Measurements from ENCODE around the gene PTH2.

Gene PTH2

GRCh38 chr19:49465371-49465770 is 42.1 kb upstream of the PTH2 start:
- H3K9me2 ChIP-seq (ENCODE audit: low read depth, low read length), result no peaks in the 10 kb centered on the region
- H3K9ac ChIP-seq (ENCODE audit: low read length), result no peak overlapping the region
- no peaks in the 10 kb centered on the region for H3K27me3 ChIP-seq (ENCODE audit: insufficient read depth, low read length)
- no peak overlapping the region for H2AFZ ChIP-seq (ENCODE audit: low read length)
- H3K27ac ChIP-seq (ENCODE audit: low read depth, low read length, poor library complexity, severe bottlenecking), result no peak overlapping the region
- no peak overlapping the region for H3K4me2 ChIP-seq (ENCODE audit: low read length)
- no peaks in the 10 kb centered on the region for H3K9me3 ChIP-seq (ENCODE audit: low read length)
- peaks cover 8% of the 10 kb centered on the region for H3K36me3 ChIP-seq (ENCODE audit: insufficient read depth, low read length)
- no peak for TF ChIP-seq EZH2 (IDR thresholded peaks at IDR 0.05; ENCODE audit: borderline replicate concordance, low read length)
- TF ChIP-seq, protein P1, sequence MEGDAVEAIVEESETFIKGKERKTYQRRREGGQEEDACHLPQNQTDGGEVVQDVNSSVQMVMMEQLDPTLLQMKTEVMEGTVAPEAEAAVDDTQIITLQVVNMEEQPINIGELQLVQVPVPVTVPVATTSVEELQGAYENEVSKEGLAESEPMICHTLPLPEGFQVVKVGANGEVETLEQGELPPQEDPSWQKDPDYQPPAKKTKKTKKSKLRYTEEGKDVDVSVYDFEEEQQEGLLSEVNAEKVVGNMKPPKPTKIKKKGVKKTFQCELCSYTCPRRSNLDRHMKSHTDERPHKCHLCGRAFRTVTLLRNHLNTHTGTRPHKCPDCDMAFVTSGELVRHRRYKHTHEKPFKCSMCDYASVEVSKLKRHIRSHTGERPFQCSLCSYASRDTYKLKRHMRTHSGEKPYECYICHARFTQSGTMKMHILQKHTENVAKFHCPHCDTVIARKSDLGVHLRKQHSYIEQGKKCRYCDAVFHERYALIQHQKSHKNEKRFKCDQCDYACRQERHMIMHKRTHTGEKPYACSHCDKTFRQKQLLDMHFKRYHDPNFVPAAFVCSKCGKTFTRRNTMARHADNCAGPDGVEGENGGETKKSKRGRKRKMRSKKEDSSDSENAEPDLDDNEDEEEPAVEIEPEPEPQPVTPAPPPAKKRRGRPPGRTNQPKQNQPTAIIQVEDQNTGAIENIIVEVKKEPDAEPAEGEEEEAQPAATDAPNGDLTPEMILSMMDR (IDR thresholded peaks at IDR 0.05; ENCODE audit: low read length), result no peak
- H4K20me1 ChIP-seq (ENCODE audit: insufficient read depth, low read length), result no peaks in the 10 kb centered on the region
- peaks cover 16% of the 10 kb centered on the region for H3K4me1 ChIP-seq (ENCODE audit: insufficient read depth, low read length, severe bottlenecking)
- no peaks in the 10 kb centered on the region for H3K79me2 ChIP-seq (ENCODE audit: insufficient read depth, low read length)
- H3F3A ChIP-seq (ENCODE audit: insufficient read depth, low read length), result no peaks in the 10 kb centered on the region
- H3K4me3 ChIP-seq (ENCODE audit: low read depth, low read length, poor library complexity, severe bottlenecking), result no peak overlapping the region

- H2AFZ ChIP-seq (ENCODE audit: low read length), result no peak overlapping the region
- peaks cover 6% of the 10 kb centered on the region for H3K4me1 ChIP-seq (ENCODE audit: insufficient read depth, low read length, severe bottlenecking)
- H3K9ac ChIP-seq (ENCODE audit: low read length), result no peak overlapping the region
- no peak for TF ChIP-seq EZH2 (IDR thresholded peaks at IDR 0.05; ENCODE audit: borderline replicate concordance, low read length)
- TF ChIP-seq, protein P1 (IDR thresholded peaks at IDR 0.05; ENCODE audit: low read length), result no peak
- H3K36me3 ChIP-seq (ENCODE audit: insufficient read depth, low read length), result peaks cover 10% of the 10 kb centered on the region; the same call in 1 of the 2 replicates
- H3K4me2 ChIP-seq (ENCODE audit: low read length), result no peak overlapping the region
- no peaks in the 10 kb centered on the region for H3K79me2 ChIP-seq (ENCODE audit: insufficient read depth, low read length)
- no peaks in the 10 kb centered on the region for H3F3A ChIP-seq (ENCODE audit: insufficient read depth, low read length)
- no peaks in the 10 kb centered on the region for H4K20me1 ChIP-seq (ENCODE audit: insufficient read depth, low read length)
- H3K4me3 ChIP-seq (ENCODE audit: low read depth, low read length, poor library complexity, severe bottlenecking), result no peak overlapping the region
- H3K9me2 ChIP-seq (ENCODE audit: low read depth, low read length), result no peaks in the 10 kb centered on the region
- H3K27ac ChIP-seq (ENCODE audit: low read depth, low read length, poor library complexity, severe bottlenecking), result no peak overlapping the region
- no peaks in the 10 kb centered on the region for H3K27me3 ChIP-seq (ENCODE audit: insufficient read depth, low read length)
- no peaks in the 10 kb centered on the region for H3K9me3 ChIP-seq (ENCODE audit: low read length)
Observed at GRCh38 chr19:49463960-49464740, 40.9 kb upstream of the PTH2 start.

DNA sequence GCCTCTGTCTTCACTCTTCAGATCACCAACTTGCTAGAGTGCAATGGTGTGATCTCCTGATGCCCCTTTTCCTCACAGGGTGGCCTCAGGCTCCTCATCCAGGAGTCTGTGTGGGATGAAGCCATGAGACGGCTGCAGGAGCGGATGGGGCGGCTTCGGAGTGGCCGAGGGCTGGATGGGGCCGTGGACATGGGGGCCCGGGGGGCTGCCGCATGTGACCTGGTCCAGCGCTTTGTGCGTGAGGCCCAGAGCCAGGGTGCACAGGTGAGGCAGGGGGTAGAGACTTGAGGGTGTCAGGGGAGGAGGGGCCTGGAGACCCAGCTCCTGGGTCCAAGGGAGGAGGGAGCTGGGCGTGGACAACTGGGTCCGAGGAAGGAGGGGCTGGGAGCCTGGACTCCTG is 39.3 kb upstream of the PTH2 start:
- no peaks in the 10 kb centered on the region for H3K9me3 ChIP-seq (ENCODE audit: low read length)
- H3K4me2 ChIP-seq (ENCODE audit: low read length), result no peak overlapping the region
- H3K36me3 ChIP-seq (ENCODE audit: insufficient read depth, low read length), result peaks cover 10% of the 10 kb centered on the region; the same call in 1 of the 2 replicates
- TF ChIP-seq EZH2 (IDR thresholded peaks at IDR 0.05; ENCODE audit: borderline replicate concordance, low read length), result no peak
- TF ChIP-seq, protein P1 (IDR thresholded peaks at IDR 0.05; ENCODE audit: low read length), result no peak
- H3K4me1 ChIP-seq (ENCODE audit: insufficient read depth, low read length, severe bottlenecking), result peaks cover 14% of the 10 kb centered on the region
- H2AFZ ChIP-seq (ENCODE audit: low read length), result no peak overlapping the region
- no peaks in the 10 kb centered on the region for H3K9me2 ChIP-seq (ENCODE audit: low read depth, low read length)
- H4K20me1 ChIP-seq (ENCODE audit: insufficient read depth, low read length), result no peaks in the 10 kb centered on the region
- no peaks in the 10 kb centered on the region for H3K27me3 ChIP-seq (ENCODE audit: insufficient read depth, low read length)
- no peaks in the 10 kb centered on the region for H3K79me2 ChIP-seq (ENCODE audit: insufficient read depth, low read length)
- H3K27ac ChIP-seq (ENCODE audit: low read depth, low read length, poor library complexity, severe bottlenecking), result no peak overlapping the region
- H3K4me3 ChIP-seq (ENCODE audit: low read depth, low read length, poor library complexity, severe bottlenecking), result no peak overlapping the region
- no peak overlapping the region for H3K9ac ChIP-seq (ENCODE audit: low read length)
- H3F3A ChIP-seq (ENCODE audit: insufficient read depth, low read length), result no peaks in the 10 kb centered on the region

Measured in OCI-LY1 (cell line).